SU-DHL-6 (cell line): ENCODE measurements around the gene KIAA2012.

Experiments used
- H2AFZ ChIP-seq: fragments of 200-600 bp; sonication (generic); 2 replicates; pipeline ENCODE4 v1.6.1; 2014; ENCODE audit warnings: low read depth, mild to moderate bottlenecking, moderate library complexity, mixed read lengths, antibody characterized with exemption, low read length; ENCODE audit not compliant: severe bottlenecking
- H3F3A ChIP-seq: fragments of 200-600 bp; shearing (Covaris generic); 2 replicates; pipeline ENCODE4 v1.6.0; 2016; ENCODE audit warnings: antibody characterized with exemption, mild to moderate bottlenecking; ENCODE audit not compliant: insufficient read depth
- H3K27ac ChIP-seq: fragments of 200-600 bp; sonication (generic); 2 replicates; pipeline ENCODE4 v1.5.1; 2016; ENCODE audit warnings: low read depth, mild to moderate bottlenecking, low read length, moderate library complexity, mixed read lengths
- H3K27me3 ChIP-seq: fragments of 200-600 bp; sonication (generic), shearing (Covaris generic); 2 replicates; pipeline ENCODE4 v1.6.0; 2014; ENCODE audit warnings: mild to moderate bottlenecking, low read length
- H3K36me3 ChIP-seq: fragments of 200-600 bp; sonication (generic); 2 replicates; pipeline ENCODE4 v1.6.1; 2014; ENCODE audit warnings: mild to moderate bottlenecking, low read length, mixed read lengths
- H3K4me2 ChIP-seq: fragments of 300-600, 200-600 bp; shearing (Covaris generic), sonication (generic); 2 replicates; pipeline ENCODE4 v1.6.0; 2014; ENCODE audit warnings: low read length, low read depth, mild to moderate bottlenecking; ENCODE audit not compliant: poor library complexity, severe bottlenecking
- H3K4me3 ChIP-seq: fragments of 200-600 bp; sonication (generic); 2 replicates; pipeline ENCODE4 v1.5.1; 2014; ENCODE audit warnings: antibody characterized with exemption, low read length, mild to moderate bottlenecking, mixed read lengths; ENCODE audit not compliant: insufficient read depth, poor library complexity, severe bottlenecking
- H3K79me2 ChIP-seq: fragments of 200-600 bp; sonication (generic); 2 replicates; pipeline ENCODE4 v1.6.1; 2014; ENCODE audit warnings: mild to moderate bottlenecking, low read length, moderate library complexity; ENCODE audit not compliant: insufficient read depth
- H3K9ac ChIP-seq: fragments of 200-600 bp; sonication (generic); 2 replicates; pipeline ENCODE4 v1.7.0; 2014; ENCODE audit warnings: mild to moderate bottlenecking, low read length
- H3K9me2 ChIP-seq: fragments of 200-600 bp; sonication (generic); replicated peaks from 2 replicates; pipeline ENCODE4 v1.6.1; 2014; ENCODE audit warnings: low read length; ENCODE audit not compliant: insufficient read depth
- H3K9me3 ChIP-seq: fragments of 200-600 bp; sonication (generic); 2 replicates; pipeline ENCODE4 v1.6.1; 2014; ENCODE audit warnings: low read length, mixed read lengths; ENCODE audit not compliant: insufficient read depth
- H4K20me1 ChIP-seq: fragments of 200-600 bp; sonication (generic); 2 replicates; pipeline ENCODE4 v1.6.1; 2014; ENCODE audit warnings: low read depth, mild to moderate bottlenecking, antibody characterized with exemption, low read length, moderate library complexity, mixed read lengths
- CTCF ChIP-seq: fragments of 200-600 bp; sonication (generic); IDR thresholded peaks from one replicate; pipeline ENCODE4 v1.5.1; 2017; ENCODE audit warnings: antibody characterized with exemption, mild to moderate bottlenecking, low read length, moderate library complexity; ENCODE audit not compliant: insufficient read depth, poor library complexity, severe bottlenecking
- EZH2phosphoT487 ChIP-seq: fragments of 200-600 bp; sonication (generic), shearing (Covaris generic); conservative IDR thresholded peaks from 2 replicates; pipeline ENCODE4 v1.6.1; 2018; ENCODE audit warnings: mild to moderate bottlenecking, antibody characterized with exemption, low read length, moderate library complexity, mixed read lengths

Gene KIAA2012

GRCh38 chr2:202071107-202071506 is 1.9 kb upstream of the KIAA2012 start:
- no peak overlapping the region for H3K9ac ChIP-seq
- H3K27me3 ChIP-seq, result no peaks in the 10 kb centered on the region
- no peak for TF ChIP-seq EZH2phosphoT487
- TF ChIP-seq CTCF, result no peak
- no peak overlapping the region for H3K4me3 ChIP-seq
- H3K36me3 ChIP-seq, result no peaks in the 10 kb centered on the region
- no peak overlapping the region for H3K27ac ChIP-seq
- H3K4me2 ChIP-seq, result no peak overlapping the region
- no peaks in the 10 kb centered on the region for H3F3A ChIP-seq
- H3K79me2 ChIP-seq, result no peaks in the 10 kb centered on the region
- no peak overlapping the region for H2AFZ ChIP-seq
- H3K9me2 ChIP-seq, result no peaks in the 10 kb centered on the region
- no peaks in the 10 kb centered on the region for H4K20me1 ChIP-seq
- no peaks in the 10 kb centered on the region for H3K9me3 ChIP-seq

GRCh38 chr2:202072226-202072625 is 829 bp upstream of the KIAA2012 start:
- Histone ChIP-seq H3K9me2 (no peaks in the 10 kb centered on the region), H3K9ac (no peak overlapping the region), H2AFZ (no peak overlapping the region), H4K20me1 (no peaks in the 10 kb centered on the region), H3K4me3 (no peak overlapping the region), H3K9me3 (no peaks in the 10 kb centered on the region), H3K27me3 (no peaks in the 10 kb centered on the region), H3K79me2 (no peaks in the 10 kb centered on the region), H3K36me3 (no peaks in the 10 kb centered on the region), H3K27ac (no peak overlapping the region), H3K4me2 (no peak overlapping the region), H3F3A (no peaks in the 10 kb centered on the region)
- TF ChIP-seq CTCF, result no peak
- TF ChIP-seq EZH2phosphoT487, result no peak

DNA sequence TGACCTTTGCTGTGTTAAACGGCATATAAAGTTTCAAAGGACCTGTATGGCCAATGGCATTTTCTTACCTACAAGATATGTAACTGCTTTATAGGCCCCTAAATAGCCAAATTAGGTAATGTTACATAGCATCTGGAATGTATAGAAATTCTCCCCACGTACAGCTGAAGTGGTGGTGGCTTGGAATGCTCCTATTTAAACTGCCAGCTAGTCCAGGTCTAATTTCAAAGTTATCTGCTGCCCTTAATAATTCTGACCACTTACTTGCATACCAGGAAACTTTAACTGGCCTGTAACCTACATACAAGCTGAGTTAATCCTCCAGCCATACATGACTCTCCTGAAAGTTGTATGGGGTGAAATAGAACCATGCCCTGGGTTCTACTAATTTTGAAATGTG is 1.3 kb downstream of the KIAA2012 start:
- no peak for TF ChIP-seq EZH2phosphoT487
- no peak for TF ChIP-seq CTCF
- no peak overlapping the region for H3K4me3 ChIP-seq
- no peak overlapping the region for H3K9ac ChIP-seq
- H2AFZ ChIP-seq, result no peak overlapping the region
- H3F3A ChIP-seq, result no peaks in the 10 kb centered on the region
- H3K27me3 ChIP-seq, result no peaks in the 10 kb centered on the region
- no peak overlapping the region for H3K27ac ChIP-seq
- no peaks in the 10 kb centered on the region for H3K9me2 ChIP-seq
- H4K20me1 ChIP-seq, result no peaks in the 10 kb centered on the region
- no peak overlapping the region for H3K4me2 ChIP-seq
- no peaks in the 10 kb centered on the region for H3K9me3 ChIP-seq
- no peaks in the 10 kb centered on the region for H3K36me3 ChIP-seq
- no peaks in the 10 kb centered on the region for H3K79me2 ChIP-seq

DNA sequence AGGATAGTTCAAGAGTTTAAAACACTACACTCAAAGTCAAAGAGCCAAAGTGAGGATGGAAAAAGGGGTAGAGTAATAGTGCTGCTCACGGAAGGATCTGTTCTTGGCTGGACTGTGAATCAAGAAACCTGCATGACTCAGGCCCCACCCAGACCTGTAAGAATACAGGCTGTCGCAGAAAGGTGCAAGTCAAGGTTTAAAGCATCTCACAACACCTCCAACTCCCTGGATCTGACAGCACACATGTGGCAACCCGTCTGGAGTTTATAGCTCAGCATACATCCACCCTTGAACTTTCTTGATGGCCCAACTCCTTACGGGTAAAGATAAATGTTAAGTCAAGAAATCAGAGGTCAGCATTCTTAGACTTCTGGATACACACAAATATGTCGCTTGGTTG is 6.3 kb downstream of the KIAA2012 start:
- Histone ChIP-seq H3K79me2 (no peaks in the 10 kb centered on the region), H3K9me2 (no peaks in the 10 kb centered on the region), H2AFZ (no peak overlapping the region), H3F3A (no peaks in the 10 kb centered on the region), H3K4me3 (no peak overlapping the region), H4K20me1 (no peaks in the 10 kb centered on the region), H3K4me2 (no peak overlapping the region), H3K9me3 (no peaks in the 10 kb centered on the region), H3K36me3 (no peaks in the 10 kb centered on the region), H3K27ac (no peak overlapping the region), H3K27me3 (no peaks in the 10 kb centered on the region), H3K9ac (no peak overlapping the region)
- TF ChIP-seq EZH2phosphoT487, result no peak
- no peak for TF ChIP-seq CTCF
